Measurements from ENCODE around the gene EDN1. TPM values are rescaled to one million over a fixed set of nuclear protein-coding genes. Genes with fewer than 3 reads are reported as not detected.

The EDN1 gene
- total and polyA plus RNA-seq, 10 of the 15 experiments (the other 5 are each of a cell fraction or from before 2014, with no cell fraction given), result 2.0 to 6.6 (median 3.1) TPM

DNA sequence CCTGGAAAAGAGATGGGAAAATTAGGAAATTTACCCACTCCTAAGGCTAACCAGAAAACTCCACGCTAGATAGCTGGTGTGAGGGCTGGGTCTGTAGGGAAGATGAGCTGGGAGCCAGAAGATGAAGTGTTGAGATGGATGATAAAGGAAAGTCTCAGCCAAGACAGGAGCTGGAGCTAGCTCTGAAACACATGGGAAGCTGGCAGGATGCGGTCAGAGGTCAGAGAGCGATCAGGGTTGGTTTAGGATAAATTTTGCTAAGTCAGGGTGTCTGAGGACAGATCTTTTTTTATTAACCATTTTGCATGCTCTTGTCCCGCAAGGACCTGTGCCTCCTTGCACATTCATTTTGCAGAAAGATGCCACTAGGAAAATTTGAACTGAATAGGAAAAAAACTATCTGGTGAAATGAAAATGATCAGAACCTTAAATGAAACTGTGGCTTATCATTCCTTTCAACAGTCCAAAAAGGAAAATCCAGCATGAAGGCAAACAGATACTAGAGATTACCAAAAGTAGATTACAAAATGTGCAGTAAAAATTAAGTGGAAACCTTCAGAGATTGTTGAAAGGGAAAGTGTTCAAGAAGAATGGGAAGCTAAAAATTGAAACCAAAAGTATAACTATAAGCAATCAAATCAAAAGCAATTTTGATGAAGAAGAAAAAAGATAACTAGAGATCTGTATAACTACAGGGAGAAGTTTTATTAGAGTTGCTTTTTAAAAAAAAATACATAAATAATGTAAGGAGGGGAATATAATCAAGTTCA is 10.7 kb upstream of the EDN1 start:
- ChIA-PET CTCF (interaction anchor here (0.6 to 2.8 kb wide), 6 partner anchors 11 to 623 kb away, joined by 3 to 22 read pairs (median 4); partner anchors contain the start of gene EDN1), RAD21 (ENCODE audit: unreplicated experiment) (interaction anchor here (1.0 to 3.1 kb wide), 11 partner anchors 10 to 626 kb away, joined by 3 to 19 read pairs (median 4); partner anchors contain the start of gene EDN1), SMC1A (ENCODE audit: uncharacterized antibody, unreplicated experiment) (interaction anchor here (0.7 to 1.9 kb wide), 9 partner anchors 10 to 644 kb away, joined by 3 to 9 read pairs (median 4); partner anchors contain the start of gene EDN1), POLR2A (interaction anchor here (0.7 to 1.0 kb wide), 2 partner anchors 10 to 94 kb away, joined by 3 read pairs; no protein-coding TSS in a partner anchor)
- DNase-seq (ENCODE audit: low read depth, low spot score) (no peak), ATAC-seq (no peak), FAIRE-seq (no peak)
- TF ChIP-seq ZNF622 (IDR thresholded peaks at IDR 0.05), result no peak
- no peak for TF ChIP-seq MYC (IDR thresholded peaks at IDR 0.05; ENCODE audit: insufficient read depth, insufficient read length, insufficient replicate concordance, low read length, severe bottlenecking)
- no peak for TF ChIP-seq ZSCAN29 (IDR thresholded peaks at IDR 0.05)
- TF ChIP-seq BACH1 (IDR thresholded peaks at IDR 0.05; ENCODE audit: borderline replicate concordance), result no peak
- TF ChIP-seq ESRRA (IDR thresholded peaks at IDR 0.05; ENCODE audit: low read length), result no peak
- TF ChIP-seq, protein P1, sequence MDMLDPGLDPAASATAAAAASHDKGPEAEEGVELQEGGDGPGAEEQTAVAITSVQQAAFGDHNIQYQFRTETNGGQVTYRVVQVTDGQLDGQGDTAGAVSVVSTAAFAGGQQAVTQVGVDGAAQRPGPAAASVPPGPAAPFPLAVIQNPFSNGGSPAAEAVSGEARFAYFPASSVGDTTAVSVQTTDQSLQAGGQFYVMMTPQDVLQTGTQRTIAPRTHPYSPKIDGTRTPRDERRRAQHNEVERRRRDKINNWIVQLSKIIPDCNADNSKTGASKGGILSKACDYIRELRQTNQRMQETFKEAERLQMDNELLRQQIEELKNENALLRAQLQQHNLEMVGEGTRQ (IDR thresholded peaks at IDR 0.05; ENCODE audit: borderline replicate concordance, low read depth, low read length), result no peak
- TF ChIP-seq, protein P2, sequence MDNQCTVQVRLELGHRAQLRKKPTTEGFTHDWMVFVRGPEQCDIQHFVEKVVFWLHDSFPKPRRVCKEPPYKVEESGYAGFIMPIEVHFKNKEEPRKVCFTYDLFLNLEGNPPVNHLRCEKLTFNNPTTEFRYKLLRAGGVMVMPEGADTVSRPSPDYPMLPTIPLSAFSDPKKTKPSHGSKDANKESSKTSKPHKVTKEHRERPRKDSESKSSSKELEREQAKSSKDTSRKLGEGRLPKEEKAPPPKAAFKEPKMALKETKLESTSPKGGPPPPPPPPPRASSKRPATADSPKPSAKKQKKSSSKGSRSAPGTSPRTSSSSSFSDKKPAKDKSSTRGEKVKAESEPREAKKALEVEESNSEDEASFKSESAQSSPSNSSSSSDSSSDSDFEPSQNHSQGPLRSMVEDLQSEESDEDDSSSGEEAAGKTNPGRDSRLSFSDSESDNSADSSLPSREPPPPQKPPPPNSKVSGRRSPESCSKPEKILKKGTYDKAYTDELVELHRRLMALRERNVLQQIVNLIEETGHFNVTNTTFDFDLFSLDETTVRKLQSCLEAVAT (IDR thresholded peaks at IDR 0.05), result no peak
- no peak for TF ChIP-seq RFX5 (IDR thresholded peaks at IDR 0.05; ENCODE audit: low read depth, low read length)
- TF ChIP-seq EED (IDR thresholded peaks at IDR 0.05; ENCODE audit: low read depth), result no peak
- no peak for TF ChIP-seq FOS (IDR thresholded peaks at IDR 0.05; ENCODE audit: borderline replicate concordance, extremely low read depth, insufficient read length)
- no peak for TF ChIP-seq DPF2 (IDR thresholded peaks at IDR 0.05)
- in situ Hi-C loops (cut with MboI) (no loop called here), intact Hi-C loops (cut with micrococcal nuclease; ENCODE audit: unreplicated experiment) (loop anchor here (10.0 kb wide), 2 partner anchors 205 to 455 kb away; no protein-coding TSS in a partner anchor)
- Histone ChIP-seq H3K4me3 (0 out of 2 replicates have a peak overlapping the region, but pooled peaks have one; percentile 20), H3K79me2 (ENCODE audit: control insufficient read depth, insufficient read depth, low read length) (no peaks in the 10 kb centered on the region), H3K4me2 (ENCODE audit: control insufficient read depth, insufficient read depth) (peak overlapping the region; percentile 35; the same call in 1 of the 2 replicates), H4K20me1 (ENCODE audit: control insufficient read depth, insufficient read depth) (no peaks in the 10 kb centered on the region), H2AFZ (ENCODE audit: control insufficient read depth, low read depth, low read length) (peak overlapping the region; percentile 77), H3K9ac (ENCODE audit: control insufficient read depth, insufficient read depth, low read length) (no peak overlapping the region), H3K27me3 (replicated peaks in 1 of 2; ENCODE audit: control insufficient read depth in 2 of 2, insufficient read depth in 2 of 2, low read length in 1 of 2) (no peaks in the 10 kb centered on the region), H3K9me3 (replicated peaks; ENCODE audit: control insufficient read depth, insufficient read depth, low read length) (no peaks in the 10 kb centered on the region), H3K36me3 (ENCODE audit: control insufficient read depth in 2 of 2, insufficient read depth in 2 of 2, low read length in 1 of 2) (no peaks in the 10 kb centered on the region), H3K4me1 (ENCODE audit: control insufficient read depth, insufficient read depth, low read length) (peaks cover 4% of the 10 kb centered on the region; the same call in 1 of the 2 replicates), H3K27ac (ENCODE audit: control insufficient read depth, insufficient read depth) (no peak overlapping the region)
- WGBS (ENCODE audit: insufficient coverage, insufficient replicate concordance, low lambda C conversion rate, missing lambda C conversion rate), result 78% methylated on average over 4 of the region's 4 CpGs
- no TSS peak for BruUV-seq (replicated peaks)
